ENCODE data around the gene TEKTIP1.

The TEKTIP1 gene

DNA sequence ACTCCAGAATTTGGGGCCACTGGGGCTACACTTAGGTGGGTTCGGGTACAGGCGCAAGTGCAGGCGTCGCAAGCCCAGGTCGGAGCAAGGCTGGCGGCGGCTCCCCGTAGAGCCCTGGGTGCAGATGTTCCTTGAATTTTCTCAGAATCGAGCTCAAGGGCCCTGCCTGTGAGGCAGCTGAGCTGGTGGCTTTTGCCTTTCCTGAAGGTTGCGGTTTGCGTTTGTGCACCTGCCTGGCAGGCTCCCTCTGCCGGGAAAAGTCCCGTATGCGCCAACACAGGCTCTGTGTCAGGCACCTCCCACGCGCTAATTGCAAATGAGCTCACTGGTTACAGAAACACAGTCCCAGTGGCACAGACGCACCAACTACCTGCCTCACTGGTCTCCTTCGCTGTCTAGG, 44.4 kb upstream of the TEKTIP1 start:
- Histone ChIP-seq H3F3A (ENCODE audit: insufficient read depth, low read length) (no peaks in the 10 kb centered on the region), H3K4me1 (ENCODE audit: insufficient read depth, low read length, severe bottlenecking) (peaks cover 18% of the 10 kb centered on the region), H4K20me1 (ENCODE audit: insufficient read depth, low read length) (no peaks in the 10 kb centered on the region), H3K9ac (ENCODE audit: low read length) (peak overlapping the region; percentile 67; the same call in 1 of the 2 replicates), H3K4me2 (ENCODE audit: low read length) (peak overlapping the region; percentile 74), H3K27me3 (ENCODE audit: insufficient read depth, low read length) (no peaks in the 10 kb centered on the region), H2AFZ (ENCODE audit: low read length) (no peak overlapping the region), H3K36me3 (ENCODE audit: insufficient read depth, low read length) (peaks cover 58% of the 10 kb centered on the region), H3K9me2 (ENCODE audit: low read depth, low read length) (no peaks in the 10 kb centered on the region), H3K4me3 (ENCODE audit: low read depth, low read length, poor library complexity, severe bottlenecking) (peak overlapping the region; percentile 52), H3K79me2 (ENCODE audit: insufficient read depth, low read length) (peaks cover 6% of the 10 kb centered on the region), H3K9me3 (ENCODE audit: low read length) (no peaks in the 10 kb centered on the region), H3K27ac (ENCODE audit: low read depth, low read length, poor library complexity, severe bottlenecking) (peak overlapping the region; percentile 90)
- TF ChIP-seq, protein P1, sequence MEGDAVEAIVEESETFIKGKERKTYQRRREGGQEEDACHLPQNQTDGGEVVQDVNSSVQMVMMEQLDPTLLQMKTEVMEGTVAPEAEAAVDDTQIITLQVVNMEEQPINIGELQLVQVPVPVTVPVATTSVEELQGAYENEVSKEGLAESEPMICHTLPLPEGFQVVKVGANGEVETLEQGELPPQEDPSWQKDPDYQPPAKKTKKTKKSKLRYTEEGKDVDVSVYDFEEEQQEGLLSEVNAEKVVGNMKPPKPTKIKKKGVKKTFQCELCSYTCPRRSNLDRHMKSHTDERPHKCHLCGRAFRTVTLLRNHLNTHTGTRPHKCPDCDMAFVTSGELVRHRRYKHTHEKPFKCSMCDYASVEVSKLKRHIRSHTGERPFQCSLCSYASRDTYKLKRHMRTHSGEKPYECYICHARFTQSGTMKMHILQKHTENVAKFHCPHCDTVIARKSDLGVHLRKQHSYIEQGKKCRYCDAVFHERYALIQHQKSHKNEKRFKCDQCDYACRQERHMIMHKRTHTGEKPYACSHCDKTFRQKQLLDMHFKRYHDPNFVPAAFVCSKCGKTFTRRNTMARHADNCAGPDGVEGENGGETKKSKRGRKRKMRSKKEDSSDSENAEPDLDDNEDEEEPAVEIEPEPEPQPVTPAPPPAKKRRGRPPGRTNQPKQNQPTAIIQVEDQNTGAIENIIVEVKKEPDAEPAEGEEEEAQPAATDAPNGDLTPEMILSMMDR (IDR thresholded peaks at IDR 0.05; ENCODE audit: low read length): peak; percentile 33; the same call in 1 of the 2 replicates
- TF ChIP-seq EZH2 (IDR thresholded peaks at IDR 0.05; ENCODE audit: borderline replicate concordance, low read length): no peak

DNA sequence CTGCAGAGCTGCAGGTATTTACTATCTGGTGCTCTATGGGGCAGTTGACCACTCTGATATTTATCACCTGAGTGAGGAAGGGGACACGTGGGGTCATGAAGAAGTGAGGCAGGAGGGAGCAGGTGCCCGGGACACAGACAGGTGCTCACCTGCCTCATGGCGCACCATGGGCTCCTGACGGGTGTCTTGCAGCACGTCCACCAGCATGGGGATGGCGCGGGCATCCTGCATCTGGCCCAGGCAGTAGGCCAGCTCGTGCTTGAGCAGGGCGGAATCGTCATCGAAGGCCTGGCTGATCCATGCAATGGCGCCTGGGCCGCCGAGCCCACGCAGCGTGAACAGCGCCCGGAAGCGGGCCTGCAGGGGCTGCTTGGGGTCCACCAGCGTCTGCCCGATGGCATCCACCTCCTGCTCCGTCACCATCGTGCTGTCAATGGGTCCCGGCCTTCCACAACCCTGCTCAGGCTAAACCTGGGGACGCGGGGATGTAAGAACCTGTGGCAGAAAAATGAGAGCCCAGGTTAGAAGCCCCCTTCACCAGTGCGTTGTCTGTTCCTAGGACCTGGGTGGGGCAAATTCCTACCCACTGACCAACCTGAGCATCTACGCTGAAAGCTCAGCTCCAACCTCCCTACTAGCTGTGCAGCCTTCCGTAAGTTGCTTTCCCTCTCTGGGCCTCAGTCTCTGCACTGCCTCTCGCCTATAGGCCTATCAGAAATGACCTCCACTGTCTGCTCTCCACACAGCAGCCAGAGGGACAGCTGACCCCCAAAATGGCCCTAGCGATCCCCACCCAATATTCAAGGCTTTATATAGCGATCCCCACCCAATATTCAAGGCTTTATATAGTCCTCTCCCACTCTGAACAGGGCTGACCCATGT, 42.3 kb upstream of the TEKTIP1 start:
- TF ChIP-seq, protein P1 (IDR thresholded peaks at IDR 0.05; ENCODE audit: low read length): no peak
- no peak for TF ChIP-seq EZH2 (IDR thresholded peaks at IDR 0.05; ENCODE audit: borderline replicate concordance, low read length)
- Histone ChIP-seq H4K20me1 (ENCODE audit: insufficient read depth, low read length) (no peaks in the 10 kb centered on the region), H3K9ac (ENCODE audit: low read length) (no peak overlapping the region), H3K79me2 (ENCODE audit: insufficient read depth, low read length) (peaks cover 13% of the 10 kb centered on the region), H3F3A (ENCODE audit: insufficient read depth, low read length) (no peaks in the 10 kb centered on the region), H3K9me2 (ENCODE audit: low read depth, low read length) (no peaks in the 10 kb centered on the region), H3K4me3 (ENCODE audit: low read depth, low read length, poor library complexity, severe bottlenecking) (no peak overlapping the region), H2AFZ (ENCODE audit: low read length) (no peak overlapping the region), H3K9me3 (ENCODE audit: low read length) (no peaks in the 10 kb centered on the region), H3K27me3 (ENCODE audit: insufficient read depth, low read length) (no peaks in the 10 kb centered on the region), H3K27ac (ENCODE audit: low read depth, low read length, poor library complexity, severe bottlenecking) (no peak overlapping the region), H3K4me2 (ENCODE audit: low read length) (no peak overlapping the region), H3K36me3 (ENCODE audit: insufficient read depth, low read length) (peaks cover 50% of the 10 kb centered on the region), H3K4me1 (ENCODE audit: insufficient read depth, low read length, severe bottlenecking) (peaks cover 22% of the 10 kb centered on the region)

GRCh38 chr19:3497757-3498520, 41.0 kb upstream of the TEKTIP1 start:
- Histone ChIP-seq H3K9me3 (ENCODE audit: low read length) (no peaks in the 10 kb centered on the region), H3K4me3 (ENCODE audit: low read depth, low read length, poor library complexity, severe bottlenecking) (no peak overlapping the region), H3K4me2 (ENCODE audit: low read length) (no peak overlapping the region), H3K9me2 (ENCODE audit: low read depth, low read length) (no peaks in the 10 kb centered on the region), H3K4me1 (ENCODE audit: insufficient read depth, low read length, severe bottlenecking) (peaks cover 22% of the 10 kb centered on the region), H4K20me1 (ENCODE audit: insufficient read depth, low read length) (no peaks in the 10 kb centered on the region), H3K27me3 (ENCODE audit: insufficient read depth, low read length) (no peaks in the 10 kb centered on the region), H3K36me3 (ENCODE audit: insufficient read depth, low read length) (peaks cover 37% of the 10 kb centered on the region), H3K79me2 (ENCODE audit: insufficient read depth, low read length) (peaks cover 13% of the 10 kb centered on the region), H3K27ac (ENCODE audit: low read depth, low read length, poor library complexity, severe bottlenecking) (no peak overlapping the region), H3F3A (ENCODE audit: insufficient read depth, low read length) (no peaks in the 10 kb centered on the region), H2AFZ (ENCODE audit: low read length) (no peak overlapping the region), H3K9ac (ENCODE audit: low read length) (no peak overlapping the region)
- no peak for TF ChIP-seq EZH2 (IDR thresholded peaks at IDR 0.05; ENCODE audit: borderline replicate concordance, low read length)
- TF ChIP-seq, protein P1 (IDR thresholded peaks at IDR 0.05; ENCODE audit: low read length): no peak
